Tibial nerve (tissue), 4 donors: ENCODE results near the gene CDH22. TPM values are rescaled to one million over a fixed set of nuclear protein-coding genes. Genes with fewer than 3 reads are reported as not detected.
A peak's percentile ranks its signal among the peaks of the same experiment; 100 is the strongest.

Experiments used
- DNase-seq, 2 donors: peaks; one replicate each; pipeline ENCODE4 v3.0.0-alpha.2; 2019; ENCODE audit warnings: low spot score in 2 of 2
- H3K27ac ChIP-seq, 4 donors: fragments of 200-600 bp; sonication (generic) in 3 of 4; one replicate each; pipeline ENCODE4 v1.5.1; 2017 to 2019; ENCODE audit warnings: mild to moderate bottlenecking in 1 of 4
- H3K27me3 ChIP-seq, 2 donors: fragments of 200-600 bp; sonication (generic) in 1 of 2; one replicate each; pipeline versions ENCODE4 v1.5.1 to v1.6.0; 2017 to 2019
- H3K36me3 ChIP-seq, 3 donors: fragments of 200-600 bp; sonication (generic); one replicate each; pipeline ENCODE4 v1.5.1; 2018 to 2019
- H3K4me1 ChIP-seq, 4 donors: fragments of 200-600 bp; sonication (generic) in 3 of 4; one replicate each; pipeline ENCODE4 v1.5.1; 2017 to 2019
- H3K4me3 ChIP-seq, 4 donors: fragments of 200-600 bp; sonication (generic) in 3 of 4; one replicate each; pipeline ENCODE4 v1.5.1; 2017 to 2019; ENCODE audit warnings: mild to moderate bottlenecking in 1 of 4, moderate library complexity in 1 of 4
- H3K9me3 ChIP-seq, 4 donors: fragments of 200-600 bp; sonication (generic) in 3 of 4; one replicate each; pipeline ENCODE4 v1.5.1; 2017 to 2019
- CTCF ChIP-seq, 5 experiments: fragments of 200-600 bp in 3 of 5; fragments of 450-650 bp in 2 of 5; sonication (generic) in 3 of 5; IDR thresholded peaks; one replicate each; pipeline ENCODE4 v1.5.1; 2016 to 2019; ENCODE audit warnings: antibody characterized with exemption in 5 of 5, mild to moderate bottlenecking in 3 of 5, moderate library complexity in 2 of 5
- EP300 ChIP-seq, 2 donors: sonication (generic); formaldehyde crosslinking; IDR thresholded peaks; one replicate each; pipeline ENCODE4 v1.6.1; 2017; ENCODE audit warnings: antibody characterized with exemption in 2 of 2, mild to moderate bottlenecking in 1 of 2
- POLR2A ChIP-seq, 2 donors: fragments of 450-650 bp; IDR thresholded peaks; one replicate each; pipeline ENCODE4 v1.6.1; 2017; ENCODE audit warnings: antibody characterized with exemption in 2 of 2, mild to moderate bottlenecking in 2 of 2, moderate library complexity in 2 of 2
- WGBS, 2 donors: methylation state at CpG; one replicate each; pipeline ENCODE4 v1.1.5; 2018; 5-methylcytosine and 5-hydroxymethylcytosine counted together
- total RNA-seq, 4 donors: library from RNA; depleted of rRNA; stranded (reverse); fragments of >200 nt; gene quantifications; one replicate each; pipeline ENCODE4 v1.1.0, GENCODE V29; 2016

CDH22 gene
- total RNA-seq, 4 donors from 2014 or later = 0.20 to 1.0 (median 0.60) TPM; not detected in 1

- Histone ChIP-seq H3K27me3 (peaks cover 0 to 85% of the 10 kb centered on the region in 2 donors), H3K36me3 (no peaks in the 10 kb centered on the region), H3K9me3 (no peaks in the 10 kb centered on the region), H3K4me3 (no peak overlapping the region), H3K27ac (no peak overlapping the region), H3K4me1 (peaks cover 0 to 14% (median 7%) of the 10 kb centered on the region in 4 donors)
- WGBS, 2 donors = 70 to 74% methylated on average over 6 of the region's 6 CpGs
- TF ChIP-seq POLR2A (IDR thresholded peaks at IDR 0.05) (no peak), EP300 (IDR thresholded peaks at IDR 0.05) (no peak), CTCF (IDR thresholded peaks at IDR 0.05) (no peak)
- DNase-seq = no peak
Observed at GRCh38 chr20:46315311-46315710, 7.0 kb upstream of the CDH22 start.

- TF ChIP-seq CTCF (IDR thresholded peaks at IDR 0.05) = no peak
- no peak for TF ChIP-seq EP300 (IDR thresholded peaks at IDR 0.05)
- TF ChIP-seq POLR2A (IDR thresholded peaks at IDR 0.05) = no peak
- H3K27ac ChIP-seq = no peak overlapping the region
- no peak overlapping the region for H3K4me3 ChIP-seq
- peaks cover 0 to 98% of the 10 kb centered on the region in 2 donors for H3K27me3 ChIP-seq
- DNase-seq = no peak
- WGBS, 2 donors = 52 to 55% methylated on average over 16 of the region's 16 CpGs
- peaks cover 0 to 22% (median 7%) of the 10 kb centered on the region in 4 donors for H3K4me1 ChIP-seq
- H3K36me3 ChIP-seq = no peaks in the 10 kb centered on the region
- H3K9me3 ChIP-seq = no peaks in the 10 kb centered on the region
Observed at GRCh38 chr20:46312945-46313861, 4.9 kb upstream of the CDH22 start.

- H3K36me3 ChIP-seq = no peaks in the 10 kb centered on the region
- peak overlapping the region in 2 of 4 donors; percentile 16 to 19 for H3K4me3 ChIP-seq
- WGBS, 2 donors = 1% methylated on average over 23 to 37 of the region's 47 CpGs
- H3K9me3 ChIP-seq = no peaks in the 10 kb centered on the region
- peaks cover 0 to 31% (median 13%) of the 10 kb centered on the region in 4 donors for H3K4me1 ChIP-seq
- H3K27me3 ChIP-seq = peaks cover 0 to 94% of the 10 kb centered on the region in 2 donors
- no peak for DNase-seq
- TF ChIP-seq EP300 (IDR thresholded peaks at IDR 0.05) (no peak), POLR2A (IDR thresholded peaks at IDR 0.05) (no peak), CTCF (IDR thresholded peaks at IDR 0.05) (no peak)
- H3K27ac ChIP-seq = no peak overlapping the region
Observed at GRCh38 chr20:46312075-46312944, 4.0 kb upstream of the CDH22 start.

- DNase-seq = no peak
- H3K27ac ChIP-seq = no peak overlapping the region
- 18 to 21% methylated on average over 5 of the region's 5 CpGs for WGBS, 2 donors
- no peaks in the 10 kb centered on the region for H3K9me3 ChIP-seq
- TF ChIP-seq POLR2A (IDR thresholded peaks at IDR 0.05) (no peak), EP300 (IDR thresholded peaks at IDR 0.05) (no peak), CTCF (IDR thresholded peaks at IDR 0.05) (no peak)
- no peaks in the 10 kb centered on the region for H3K36me3 ChIP-seq
- peaks cover 0 to 37% (median 16%) of the 10 kb centered on the region in 4 donors for H3K4me1 ChIP-seq
- H3K27me3 ChIP-seq = peaks cover 0 to 94% of the 10 kb centered on the region in 2 donors
- no peak overlapping the region for H3K4me3 ChIP-seq
Observed at GRCh38 chr20:46311719-46312074, 3.4 kb upstream of the CDH22 start.
